T-helper 1 cell treated with Interleukin-12 subunit alpha and Interleukin-12 subunit beta and Interleukin-4 antibody, amounts not matched to agents 30 μg/mL and 1 μg/mL, for 36 hours (primary cell): ENCODE data around the gene A2M.
"Not testable (repeated sequence)": the region's sequence is repeated elsewhere in the genome, so short reads cannot be mapped to it uniquely, and the experiment has no call there.

ENCODE experiments used
- H3K27ac Mint-ChIP-seq: one replicate; pipeline ENCODE4 v1.8.0; 2021; ENCODE audit warnings: mild to moderate bottlenecking, mixed read lengths
- H3K27me3 Mint-ChIP-seq: one replicate; pipeline ENCODE4 v1.8.0; 2021; ENCODE audit warnings: low read depth, mixed read lengths
- H3K36me3 Mint-ChIP-seq: one replicate; pipeline ENCODE4 v1.8.0; 2021; ENCODE audit warnings: low read depth, mixed read lengths
- H3K4me1 Mint-ChIP-seq: one replicate; pipeline ENCODE4 v1.8.0; 2021; ENCODE audit warnings: low read depth, mixed read lengths
- H3K4me3 Mint-ChIP-seq: one replicate; pipeline ENCODE4 v1.8.0; 2021; ENCODE audit warnings: mild to moderate bottlenecking, moderate library complexity, mixed read lengths
- H3K9me3 Mint-ChIP-seq: one replicate; pipeline ENCODE4 v1.8.0; 2021; ENCODE audit warnings: mixed read lengths

Gene A2M

DNA sequence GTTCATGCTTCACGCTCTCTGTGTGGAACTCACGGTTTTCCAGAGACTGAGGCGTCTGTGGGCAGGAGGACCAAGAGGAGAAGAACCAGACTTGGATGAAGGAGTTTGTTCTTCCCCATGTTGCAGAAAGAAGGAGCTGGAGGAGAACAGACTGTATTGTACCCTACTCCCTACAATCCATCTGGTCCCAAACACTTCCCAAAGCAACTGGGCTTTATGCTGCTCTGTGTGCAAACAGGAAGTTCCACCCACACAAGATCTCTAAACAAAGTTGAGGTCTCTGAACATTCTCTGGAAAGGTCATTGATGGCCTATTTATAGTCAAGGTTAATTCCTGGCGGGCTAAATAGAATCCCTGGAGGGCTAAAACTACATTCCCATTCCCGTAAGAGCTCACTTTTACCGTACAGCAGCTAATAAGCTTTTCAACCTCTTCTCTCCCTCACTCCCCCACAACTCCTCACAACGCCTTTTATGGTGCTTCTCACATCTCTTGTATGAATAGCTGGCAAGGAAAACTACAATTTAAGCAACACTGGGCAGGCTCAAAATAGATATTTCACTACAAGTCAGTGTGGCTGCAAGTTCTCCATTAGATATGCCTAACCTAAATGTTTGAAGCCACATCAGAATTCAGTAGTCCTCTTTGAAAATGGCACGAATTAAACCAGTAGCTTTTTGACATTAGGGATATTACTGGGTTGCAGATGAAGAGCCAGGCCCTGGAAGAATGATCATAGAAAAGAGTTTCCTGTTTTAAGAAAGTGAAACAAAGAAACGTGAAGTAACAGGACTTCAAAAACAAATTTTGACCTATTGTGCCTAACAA is at the start of gene A2M:
Gene A2M, minus strand, starts transcription at position 189 of the 829 bp plus-strand sequence. Its CDS starts 70 bp downstream, at position 119.
- Mint-ChIP-seq H3K27me3 (no peaks in the 10 kb centered on the region), H3K36me3 (no peaks in the 10 kb centered on the region), H3K4me3 (no peak within 1 kb of the TSS), H3K4me1 (peaks cover 6% of the 10 kb centered on the region), H3K27ac (no peak within 1 kb of the TSS), H3K9me3 (no peaks in the 10 kb centered on the region)

DNA sequence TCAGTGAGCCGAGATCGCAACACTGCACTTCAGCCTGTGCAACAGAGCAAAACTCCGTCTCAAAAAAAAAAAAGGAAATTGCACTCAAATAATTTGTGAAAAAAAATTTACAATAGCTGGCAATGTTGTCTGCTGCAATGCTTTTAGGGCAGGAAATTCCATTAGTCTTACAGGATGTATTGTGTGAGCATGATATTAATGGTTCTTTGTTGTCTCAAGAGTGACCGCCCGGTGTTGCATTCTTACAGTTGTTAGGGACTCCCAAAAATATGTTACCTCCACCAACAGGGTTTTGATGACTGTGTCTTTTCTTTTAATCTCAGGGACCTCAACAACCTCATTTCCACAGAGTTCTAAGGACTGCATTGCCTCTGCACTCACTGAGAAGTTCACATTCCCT is 47.7 kb upstream of the A2M start:
- Mint-ChIP-seq H3K4me1 (no peaks in the 10 kb centered on the region), H3K4me3 (no peak overlapping the region), H3K27me3 (no peaks in the 10 kb centered on the region), H3K27ac (no peak overlapping the region), H3K9me3 (no peaks in the 10 kb centered on the region), H3K36me3 (no peaks in the 10 kb centered on the region)

DNA sequence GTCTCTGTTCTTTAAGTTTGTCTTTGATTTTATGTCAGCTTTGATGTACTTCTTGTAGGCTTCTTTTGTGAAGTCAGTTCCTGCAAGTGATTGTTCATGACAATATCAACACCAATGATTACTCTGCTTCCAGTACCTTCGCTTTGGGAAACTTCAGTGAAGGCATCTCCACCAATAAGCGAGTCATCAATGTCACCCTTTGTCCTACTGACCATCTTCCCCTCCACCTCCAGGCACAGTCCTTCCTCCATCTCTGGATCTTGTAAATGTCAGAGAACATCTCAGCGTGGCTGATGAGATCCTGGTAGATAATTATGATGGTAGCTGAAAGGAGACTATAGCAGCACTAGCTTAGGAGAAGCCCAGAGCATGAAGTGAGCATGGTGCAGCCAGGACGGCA is 40.4 kb upstream of the A2M start:
- Mint-ChIP-seq H3K27ac (no peak overlapping the region), H3K27me3 (no peaks in the 10 kb centered on the region), H3K4me1 (no peaks in the 10 kb centered on the region), H3K4me3 (no peak overlapping the region), H3K36me3 (no peaks in the 10 kb centered on the region), H3K9me3 (no peaks in the 10 kb centered on the region)

DNA sequence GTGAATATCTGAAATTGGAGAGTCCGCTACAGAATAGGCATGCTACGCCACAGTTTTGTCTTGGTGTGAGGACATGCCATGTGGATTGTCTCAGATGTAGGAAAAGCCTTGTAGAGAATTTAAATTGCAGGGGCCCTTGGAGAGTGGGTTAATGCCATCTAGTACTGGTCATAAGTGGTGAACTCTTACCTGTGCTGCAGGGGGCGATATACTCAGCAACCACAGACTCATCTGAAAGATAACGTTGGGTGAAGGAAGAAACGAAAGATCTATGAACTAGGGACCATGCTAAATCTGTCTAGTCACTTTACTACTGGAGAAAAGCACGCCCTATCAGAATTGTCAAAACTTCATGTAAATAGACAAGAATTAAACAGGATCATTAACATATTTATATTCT is 33.7 kb upstream of the A2M start:
- Mint-ChIP-seq H3K27me3 (no peaks in the 10 kb centered on the region), H3K27ac (no peak overlapping the region), H3K4me3 (no peak overlapping the region), H3K4me1 (peaks cover 7% of the 10 kb centered on the region), H3K36me3 (peaks cover 3% of the 10 kb centered on the region), H3K9me3 (peaks cover 17% of the 10 kb centered on the region)

DNA sequence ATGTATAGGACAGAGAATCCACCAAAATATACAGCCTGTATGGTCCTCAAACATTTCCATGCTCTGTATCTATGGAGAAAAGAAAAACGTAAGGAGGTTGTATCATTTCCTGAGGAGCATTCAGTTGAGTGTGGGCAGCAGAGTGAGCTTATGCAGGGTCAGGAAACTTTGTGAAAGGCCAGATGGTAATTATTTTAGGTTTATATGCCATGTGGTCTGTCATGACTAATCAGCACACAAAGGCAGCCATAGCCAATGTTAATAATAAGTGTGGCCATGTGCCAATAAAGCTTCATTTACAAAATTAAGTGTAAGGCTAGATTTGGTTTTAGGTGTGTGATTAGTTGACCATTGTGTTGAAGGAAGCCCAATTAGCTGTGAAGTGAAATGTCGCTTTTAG is 33.2 kb upstream of the A2M start:
- peaks cover 3% of the 10 kb centered on the region for H3K36me3 Mint-ChIP-seq
- no peak overlapping the region for H3K4me3 Mint-ChIP-seq
- no peaks in the 10 kb centered on the region for H3K27me3 Mint-ChIP-seq
- no peak overlapping the region for H3K27ac Mint-ChIP-seq
- peaks cover 22% of the 10 kb centered on the region for H3K9me3 Mint-ChIP-seq
- peaks cover 7% of the 10 kb centered on the region for H3K4me1 Mint-ChIP-seq

DNA sequence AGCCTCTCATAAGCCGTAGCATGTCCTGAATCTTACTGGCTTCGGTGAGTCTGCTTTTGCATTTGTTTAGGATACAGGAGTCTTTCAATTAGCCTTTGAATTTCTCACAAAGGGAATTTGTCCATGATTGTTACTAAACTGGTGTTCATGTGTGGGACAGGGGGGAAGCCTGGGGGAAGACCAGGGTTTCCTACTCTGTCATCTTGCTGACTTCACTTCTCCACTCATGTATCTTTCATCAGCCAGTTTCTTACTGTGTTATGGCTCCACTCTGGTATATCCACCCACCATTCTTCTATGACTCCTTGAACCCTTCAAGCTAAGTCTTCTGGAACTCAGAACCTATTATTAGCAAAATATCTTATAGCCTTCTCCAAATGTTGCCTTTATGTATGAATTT is 31.7 kb upstream of the A2M start:
- Mint-ChIP-seq H3K27ac (no peak overlapping the region), H3K36me3 (peaks cover 3% of the 10 kb centered on the region), H3K4me3 (no peak overlapping the region), H3K4me1 (peaks cover 7% of the 10 kb centered on the region), H3K9me3 (peaks cover 28% of the 10 kb centered on the region), H3K27me3 (no peaks in the 10 kb centered on the region)

DNA sequence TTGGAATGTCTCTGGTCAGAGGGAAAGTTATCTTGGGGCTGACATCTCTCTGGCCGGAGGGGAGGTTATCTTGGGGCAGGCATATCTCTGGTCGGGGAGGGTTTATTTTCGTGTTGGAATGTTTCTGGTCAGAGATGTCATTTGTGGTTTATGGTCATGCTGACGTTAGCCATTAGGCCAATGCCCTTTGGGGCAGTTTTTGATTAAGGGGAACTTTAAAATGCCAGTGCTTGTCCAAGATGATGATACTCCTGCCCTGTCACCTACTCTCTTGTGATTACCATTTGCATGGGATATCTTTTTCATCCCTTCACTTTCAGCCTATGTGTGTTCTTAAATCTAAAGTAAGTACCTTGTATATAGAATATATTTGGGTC is 29.0 kb upstream of the A2M start:
- Mint-ChIP-seq H3K36me3 (peaks cover 3% of the 10 kb centered on the region), H3K4me3 (no peak overlapping the region), H3K4me1 (peaks cover 7% of the 10 kb centered on the region), H3K27me3 (no peaks in the 10 kb centered on the region), H3K27ac (no peak overlapping the region), H3K9me3 (peaks cover 28% of the 10 kb centered on the region)

DNA sequence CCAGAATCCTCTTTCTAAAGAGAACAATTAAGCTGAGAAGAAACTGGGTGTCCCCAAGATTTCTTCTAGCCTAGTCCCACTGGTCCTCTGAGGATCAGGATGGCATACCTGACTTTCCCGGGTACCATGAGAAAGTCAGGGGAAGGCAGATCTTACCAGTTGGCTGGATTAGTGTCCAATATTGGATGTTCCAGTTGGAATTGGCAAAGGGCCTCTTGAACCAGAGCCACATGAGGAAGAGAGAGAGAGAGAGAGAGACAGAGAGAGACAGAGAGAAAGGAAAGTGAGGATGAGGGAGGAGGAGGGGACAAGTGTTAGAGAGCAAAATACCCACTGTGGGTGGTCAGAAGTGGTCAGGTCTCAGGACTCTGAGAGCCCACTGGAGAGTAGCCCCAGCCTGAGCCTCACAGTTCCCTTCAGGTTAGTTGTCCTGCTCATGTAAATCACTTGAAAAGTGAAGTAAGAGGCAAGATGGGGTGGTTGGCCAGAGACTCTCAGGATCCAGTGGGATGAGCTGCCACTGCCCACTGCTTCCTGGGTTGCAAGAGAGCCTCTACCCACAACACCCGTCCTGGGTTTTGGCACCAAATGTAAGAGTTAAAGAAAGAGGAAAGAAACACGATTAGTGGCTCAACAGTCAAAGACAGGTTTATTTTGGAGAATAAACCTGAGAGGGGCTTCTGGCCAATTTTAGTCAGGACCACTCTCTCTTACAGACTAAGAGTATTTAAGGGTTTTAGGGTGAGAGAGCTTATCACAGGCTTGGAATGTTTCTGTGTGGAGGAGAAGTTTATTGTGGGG is 28.4 kb upstream of the A2M start:
- H3K4me1 Mint-ChIP-seq = peaks cover 7% of the 10 kb centered on the region
- H3K4me3 Mint-ChIP-seq = no peak overlapping the region

DNA sequence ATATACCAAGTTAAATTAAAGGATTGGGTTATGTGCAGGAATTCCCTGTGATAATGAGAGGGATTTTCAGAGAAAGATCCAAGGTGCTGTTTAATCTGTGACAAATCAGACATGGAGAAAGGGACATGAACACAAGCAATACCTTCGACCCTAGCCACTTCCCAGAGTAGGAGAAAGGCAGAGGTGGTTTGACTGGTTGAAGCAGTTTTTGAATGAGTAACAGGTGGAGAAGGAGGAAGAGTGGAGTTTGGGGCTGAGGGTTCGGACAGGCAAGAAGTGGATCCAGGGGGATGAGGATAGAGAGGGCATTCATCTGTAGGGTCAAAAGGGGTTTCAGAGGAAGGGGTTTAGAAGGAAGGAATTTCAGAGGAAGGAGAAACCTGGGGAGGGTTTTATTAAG is 27.4 kb upstream of the A2M start:
- Mint-ChIP-seq H3K36me3 (peaks cover 3% of the 10 kb centered on the region), H3K4me3 (no peak overlapping the region), H3K27me3 (no peaks in the 10 kb centered on the region), H3K9me3 (peaks cover 28% of the 10 kb centered on the region), H3K4me1 (peaks cover 7% of the 10 kb centered on the region), H3K27ac (no peak overlapping the region)

More for the DNA sequence above, 28.4 kb upstream of the A2M start:
- Mint-ChIP-seq H3K9me3 (peaks cover 28% of the 10 kb centered on the region), H3K36me3 (peaks cover 3% of the 10 kb centered on the region), H3K27me3 (no peaks in the 10 kb centered on the region), H3K27ac (no peak overlapping the region)

DNA sequence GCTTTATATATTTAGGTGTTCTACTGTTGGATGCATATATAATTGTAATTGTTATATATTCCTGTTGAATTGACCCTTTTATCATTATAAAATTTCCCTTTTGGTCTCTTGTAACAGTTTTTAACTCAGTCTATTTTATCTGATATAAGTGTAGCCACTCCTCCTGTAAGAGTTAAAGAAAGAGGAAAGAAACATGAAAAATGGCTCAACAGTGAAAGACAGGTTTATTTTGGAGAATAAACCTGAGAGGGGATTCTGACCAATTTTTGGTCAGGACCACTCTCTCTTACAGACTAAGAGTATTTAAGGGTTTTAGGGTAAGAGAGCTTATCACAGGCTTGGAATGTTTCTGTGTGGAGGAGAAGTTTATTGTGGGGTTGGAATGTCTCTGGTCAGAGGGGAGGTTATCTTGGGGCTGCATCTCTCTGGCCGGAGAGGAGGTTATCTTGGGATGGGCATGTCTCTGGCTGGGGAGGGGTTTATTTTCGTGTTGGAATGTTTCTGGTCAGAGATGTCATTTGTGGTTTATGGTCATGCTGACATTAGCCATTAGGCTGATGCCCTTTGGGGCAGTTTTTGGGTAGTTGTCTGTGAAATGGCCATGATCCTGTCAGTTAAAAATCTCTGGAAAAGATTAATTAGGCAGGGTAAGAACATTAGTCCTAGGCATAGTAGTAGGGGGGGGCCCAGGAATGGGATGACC is 24.0 kb upstream of the A2M start:
- not testable (repeated sequence) for H3K27ac Mint-ChIP-seq
- peaks cover 14% of the 10 kb centered on the region for H3K9me3 Mint-ChIP-seq

DNA sequence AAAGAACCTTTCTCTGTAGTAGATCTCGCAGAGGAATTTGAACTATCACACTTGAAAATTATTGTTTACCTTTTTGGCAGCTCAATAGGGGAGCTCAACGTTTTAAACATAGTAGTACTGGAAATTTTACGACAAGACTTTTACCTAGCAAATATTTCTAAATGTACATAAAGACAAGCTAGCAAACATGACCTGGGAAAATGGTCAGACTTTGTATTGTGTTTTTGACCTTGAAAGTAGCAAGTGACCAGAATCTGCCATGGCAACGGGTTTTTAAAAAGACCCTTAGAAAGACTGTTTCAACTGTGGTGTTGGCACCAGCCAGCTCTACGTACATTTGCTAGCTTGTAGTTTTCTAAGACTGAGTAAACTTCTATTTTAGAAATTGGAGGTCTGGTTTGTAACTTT is 20.2 kb upstream of the A2M start:
- Mint-ChIP-seq H3K4me3 (no peak overlapping the region), H3K4me1 (no peaks in the 10 kb centered on the region), H3K27ac (no peak overlapping the region), H3K36me3 (no peaks in the 10 kb centered on the region), H3K9me3 (no peaks in the 10 kb centered on the region), H3K27me3 (no peaks in the 10 kb centered on the region)

More for the DNA sequence above, 24.0 kb upstream of the A2M start:
- H3K4me1 Mint-ChIP-seq, H3K4me3 Mint-ChIP-seq, H3K36me3 Mint-ChIP-seq, H3K27me3 Mint-ChIP-seq: not testable (repeated sequence)

DNA sequence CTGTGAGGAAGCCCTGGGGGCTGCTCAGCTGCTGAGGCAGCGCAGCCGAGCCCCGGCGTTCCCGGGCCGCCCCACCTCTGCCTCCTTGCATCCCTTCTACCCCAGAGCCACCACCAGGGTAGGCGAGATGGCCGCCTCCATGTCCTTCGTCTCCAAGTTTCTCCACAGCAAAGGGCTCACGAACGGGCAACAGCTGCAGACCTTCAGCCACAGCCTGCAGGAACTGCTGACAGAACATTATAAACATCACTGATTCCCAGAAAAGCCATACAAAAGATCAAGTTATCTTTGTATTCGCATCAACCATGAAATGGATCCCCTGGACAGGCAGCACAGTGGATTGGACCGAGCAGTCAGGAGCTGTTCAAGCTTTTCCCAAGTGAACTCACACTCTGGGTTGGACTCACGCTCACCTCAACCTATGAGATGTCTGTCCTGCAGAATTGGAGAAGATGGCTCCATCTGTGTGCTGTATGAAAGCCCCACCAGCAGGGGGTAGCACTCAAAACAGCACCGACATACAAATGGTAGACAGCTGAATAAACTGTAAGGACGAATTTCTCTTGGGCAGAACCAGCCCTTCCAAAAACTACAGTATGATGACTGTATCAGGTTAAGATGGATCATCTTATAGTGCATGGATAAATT is 19.4 kb upstream of the A2M start:
- Mint-ChIP-seq H3K4me1 (no peaks in the 10 kb centered on the region), H3K36me3 (no peaks in the 10 kb centered on the region), H3K27me3 (no peaks in the 10 kb centered on the region), H3K27ac (no peak overlapping the region), H3K9me3 (no peaks in the 10 kb centered on the region), H3K4me3 (no peak overlapping the region)

DNA sequence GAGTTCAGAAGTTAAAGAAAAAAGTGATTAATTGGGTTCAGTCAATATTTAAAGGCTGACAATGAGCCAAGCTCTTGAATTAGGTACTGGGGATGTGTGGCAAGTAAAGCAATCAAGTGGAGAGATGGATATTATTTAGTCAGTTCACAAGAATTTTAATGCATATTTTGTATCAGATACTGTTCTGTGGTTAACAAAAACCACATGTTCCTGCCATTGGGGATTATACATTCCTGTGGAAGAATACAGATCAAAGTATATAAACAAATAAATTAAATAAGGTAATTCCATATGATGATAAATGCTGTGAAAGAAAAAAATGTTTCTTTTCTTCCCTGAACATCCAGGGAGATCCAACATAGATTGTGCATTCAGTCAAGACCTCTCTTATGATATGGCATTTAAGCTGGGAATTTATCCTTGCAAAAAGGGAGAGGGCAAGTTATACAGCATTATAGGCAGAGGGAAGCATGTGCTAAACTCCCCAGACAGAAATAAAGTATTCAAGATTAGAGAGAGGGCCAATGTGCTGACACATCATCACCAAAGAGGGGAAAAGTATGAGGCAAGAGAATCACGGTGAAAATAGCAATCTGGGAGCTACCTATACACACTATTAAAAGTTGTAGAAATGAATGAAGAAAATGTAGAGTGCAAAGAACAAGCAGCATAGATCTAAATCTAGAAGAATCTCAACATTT is 17.6 kb upstream of the A2M start:
- H3K27ac Mint-ChIP-seq = no peak overlapping the region
- H3K4me1 Mint-ChIP-seq = no peaks in the 10 kb centered on the region
- H3K36me3 Mint-ChIP-seq = no peaks in the 10 kb centered on the region
- no peaks in the 10 kb centered on the region for H3K9me3 Mint-ChIP-seq
- no peak overlapping the region for H3K4me3 Mint-ChIP-seq
- no peaks in the 10 kb centered on the region for H3K27me3 Mint-ChIP-seq

DNA sequence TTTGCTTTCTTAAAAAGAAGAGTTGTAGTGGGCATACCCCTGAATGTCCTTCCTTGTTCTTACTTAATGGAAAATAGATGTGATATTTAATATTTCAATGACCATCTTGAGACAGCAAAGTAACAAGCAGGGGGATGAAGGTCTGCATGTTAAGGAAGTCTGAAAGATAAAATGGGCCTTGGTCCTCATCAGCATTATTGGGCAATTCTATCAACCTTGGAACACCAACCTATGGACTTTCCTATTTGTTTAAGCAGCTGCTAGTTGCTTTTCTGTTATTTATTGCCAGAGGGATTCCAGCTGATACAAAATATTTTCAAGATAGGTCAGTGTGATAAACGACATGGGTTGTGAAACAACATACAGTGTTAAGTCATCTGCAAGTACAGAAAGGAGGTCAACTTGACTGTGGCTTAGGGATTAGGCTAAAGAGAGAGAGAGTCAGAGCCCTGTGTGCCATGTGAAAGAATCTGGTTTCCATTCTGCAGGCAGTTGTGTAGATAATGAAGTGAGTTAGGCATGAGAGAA is 16.4 kb upstream of the A2M start:
- no peaks in the 10 kb centered on the region for H3K4me1 Mint-ChIP-seq
- no peak overlapping the region for H3K4me3 Mint-ChIP-seq
- H3K36me3 Mint-ChIP-seq = no peaks in the 10 kb centered on the region
- H3K9me3 Mint-ChIP-seq = no peaks in the 10 kb centered on the region
- H3K27ac Mint-ChIP-seq = no peak overlapping the region
- no peaks in the 10 kb centered on the region for H3K27me3 Mint-ChIP-seq
